Activated CD4-positive, alpha-beta T cell treated with anti-CD3 and anti-CD28 coated beads for 24 hours (primary cell): ENCODE data around the gene CALN1.
A peak's percentile ranks its signal among the peaks of the same experiment; 100 is the strongest.
"Not testable (repeated sequence)": the region's sequence is repeated elsewhere in the genome, so short reads cannot be mapped to it uniquely, and the experiment has no call there.

Experiments
- DNase-seq, 2 donors: peaks; one replicate each; pipeline ENCODE4 v3.0.0-alpha.2; 2020; ENCODE audit warnings: low read depth in 2 of 2

Gene CALN1

DNA sequence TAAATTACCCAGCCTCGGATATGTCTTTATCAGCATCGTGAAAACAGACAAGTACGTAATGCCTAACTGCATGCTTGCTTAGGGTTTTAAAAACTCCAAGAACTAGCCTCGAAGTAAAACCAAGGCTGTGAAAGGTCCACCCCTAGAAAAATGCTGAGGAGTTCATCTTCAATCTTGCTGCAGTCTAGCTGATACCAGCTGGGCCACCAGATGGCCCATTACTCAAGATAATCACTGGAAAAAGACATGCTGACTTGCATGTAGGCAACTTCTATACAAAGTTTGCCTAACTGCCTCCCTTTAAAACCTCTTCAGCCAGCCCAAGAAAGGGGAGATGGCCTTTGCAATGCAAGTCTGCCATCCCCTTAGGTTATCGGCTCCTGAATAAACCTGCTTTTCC is 666.1 kb downstream of the CALN1 start:
- no peak for DNase-seq

DNA sequence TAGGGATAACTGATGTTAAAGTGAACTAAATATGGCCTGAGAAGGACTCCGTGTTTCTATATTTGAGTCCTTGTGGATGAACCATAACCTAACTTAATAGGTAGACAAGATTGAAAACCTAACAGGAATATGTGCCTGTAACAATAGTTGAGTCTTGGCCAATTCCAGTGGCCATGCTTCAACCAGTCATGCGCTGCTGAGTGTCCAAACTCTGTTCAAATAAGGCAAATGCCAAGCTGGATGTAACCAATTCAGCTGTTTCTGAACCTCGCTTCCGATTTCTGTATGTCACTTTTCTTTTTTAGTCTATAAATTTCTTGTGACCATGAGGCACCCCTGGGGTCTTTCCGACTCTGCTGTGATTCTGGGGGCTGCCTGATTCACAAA is 672.0 kb downstream of the CALN1 start:
- no peak for DNase-seq

- no peak for DNase-seq
Observed at GRCh38 chr7:71739520-71740173, 672.5 kb downstream of the CALN1 start.

GRCh38 chr7:71737931-71738540 is 674.1 kb downstream of the CALN1 start:
- not testable (repeated sequence) for DNase-seq

DNA sequence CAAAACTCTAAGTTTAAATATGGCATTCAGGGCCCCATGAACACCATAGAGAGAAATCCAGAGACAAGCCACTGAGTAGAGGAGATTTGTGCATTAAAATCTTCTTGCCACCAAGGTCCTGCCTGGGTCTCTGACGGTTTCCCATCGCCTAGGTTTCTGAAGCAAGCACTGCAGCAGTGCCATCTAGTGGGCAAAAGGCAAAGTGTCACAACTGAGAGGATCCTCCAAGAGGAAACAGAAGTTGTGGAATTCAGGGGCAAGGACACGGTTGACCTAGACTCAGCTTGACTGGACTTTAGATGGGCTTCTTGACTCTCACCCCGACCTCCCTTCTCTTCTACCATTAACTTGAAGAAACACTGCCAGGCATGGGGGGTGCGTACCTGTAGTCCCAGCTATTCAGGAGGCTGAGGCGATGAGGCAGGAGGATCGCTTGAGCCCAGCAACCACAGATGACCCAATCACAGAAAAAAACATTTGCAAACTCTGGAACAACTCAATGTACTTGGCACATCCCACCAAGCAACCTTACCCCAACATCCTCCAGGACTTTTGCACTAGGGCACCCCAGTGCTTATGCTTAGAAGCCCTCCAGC is 676.1 kb downstream of the CALN1 start:
- peak; percentile 10 to 20 for DNase-seq

GRCh38 chr7:71733107-71733870 is 678.8 kb downstream of the CALN1 start:
- DNase-seq, result peak; percentile 46 to 60

DNA sequence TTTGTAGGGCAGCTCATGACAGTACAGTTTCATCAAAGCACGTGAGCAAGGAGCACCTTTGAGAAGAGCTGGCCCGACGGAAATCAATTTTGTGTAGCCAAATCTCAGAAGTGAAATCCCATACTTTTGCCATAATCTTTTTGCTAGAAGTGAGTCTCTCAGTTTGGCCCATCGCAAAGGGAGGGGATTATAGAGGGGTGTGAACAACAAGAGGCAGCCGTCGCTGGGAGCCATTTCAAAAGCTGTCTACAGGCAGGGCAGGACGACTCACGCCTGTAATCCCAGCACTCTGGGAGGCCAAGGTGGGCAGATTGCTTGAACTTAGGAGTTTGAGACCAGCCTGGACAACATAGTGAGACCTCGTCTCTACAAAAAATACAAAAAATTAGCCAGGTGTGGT is 680.4 kb downstream of the CALN1 start:
- no peak for DNase-seq
